Spleen (tissue), 7 donors: ENCODE measurements around the gene GREB1.

ENCODE experiments used
- CTCF ChIP-seq, 11 experiments: fragments of 200-600 bp in 7 of 11; fragments of 450-650 bp in 4 of 11; sonication (generic) in 4 of 11; IDR thresholded peaks in 8 of 11; conservative IDR thresholded peaks in 3 of 11; 1 replicate in 7 of 11; 2 replicates in 4 of 11; pipeline versions ENCODE4 v1.4.0 to v1.8.0; 2016 to 2021; ENCODE audit warnings: antibody characterized with exemption in 11 of 11, inconsistent platforms in 4 of 11, mild to moderate bottlenecking in 1 of 11
- POLR2AphosphoS5 ChIP-seq, 3 donors: sonication (generic); formaldehyde crosslinking; IDR thresholded peaks; one replicate each; pipeline ENCODE4 v1.5.1; 2017; ENCODE audit warnings: antibody characterized with exemption in 3 of 3
- donor health status: DM: no; HTN: no; CAD: no; lungs with moderate emphysema.
- donor health status: DM: no; HTN: no; CAD: no.
- donor health status: DM: no; HTN: no; CAD: no.

- no peak for TF ChIP-seq CTCF (IDR thresholded peaks at IDR 0.05 in 8 of 11, conservative IDR thresholded peaks at IDR 0.05 in 3 of 11)
- no peak for TF ChIP-seq POLR2AphosphoS5 (IDR thresholded peaks at IDR 0.05)
These were observed 141.7 kb downstream of the GREB1 start for GRCh38 chr2:11675423-11676112.
